CD14-positive monocyte (primary cell): ENCODE data around the gene FMNL3. TPM values are rescaled to one million over a fixed set of nuclear protein-coding genes. Genes with fewer than 3 reads are reported as not detected.
"Not testable (repeated sequence)": the region's sequence is repeated elsewhere in the genome, so short reads cannot be mapped to it uniquely, and the experiment has no call there.

Source experiments
- DNase-seq, 3 donors: peaks; one replicate each; pipeline ENCODE4 v3.0.0-alpha.2; 2011 to 2022
- H2AFZ ChIP-seq: 2 replicates; pipeline ENCODE4 v1.6.0; 2012; ENCODE audit warnings: mild to moderate bottlenecking, low read depth, low read length, inconsistent platforms; ENCODE audit not compliant: insufficient read depth, poor library complexity, severe bottlenecking
- H3K27ac ChIP-seq, 2 donors: 1 replicate in 1 of 2; 2 replicates in 1 of 2; pipeline ENCODE4 v1.5.1; 2012 to 2013; ENCODE audit warnings: low read length in 2 of 2, control low read depth in 1 of 2, inconsistent platforms in 1 of 2, low read depth in 1 of 2, mild to moderate bottlenecking in 1 of 2
- H3K27me3 ChIP-seq, 2 donors: one replicate each; pipeline versions ENCODE4 v1.6.0 to v1.6.1; 2011 to 2013; ENCODE audit warnings: low read length in 2 of 2; ENCODE audit not compliant: control insufficient read depth in 2 of 2, insufficient read depth in 2 of 2
- H3K36me3 ChIP-seq, 2 donors: replicated peaks in 1 of 2; 1 replicate in 1 of 2; 2 replicates in 1 of 2; pipeline versions ENCODE4 v1.5.1 to v1.6.1; 2012 to 2013; ENCODE audit warnings: low read length in 2 of 2, control low read depth in 1 of 2, inconsistent platforms in 1 of 2, mild to moderate bottlenecking in 1 of 2; ENCODE audit not compliant: insufficient read depth in 2 of 2, control insufficient read depth in 1 of 2
- H3K4me1 ChIP-seq, 2 donors: 1 replicate in 1 of 2; 2 replicates in 1 of 2; pipeline versions ENCODE4 v1.5.1 to v1.6.1; 2012 to 2013; ENCODE audit warnings: low read length in 2 of 2, control low read depth in 1 of 2, inconsistent platforms in 1 of 2, mild to moderate bottlenecking in 1 of 2, moderate library complexity in 1 of 2; ENCODE audit not compliant: insufficient read depth in 2 of 2, control insufficient read depth in 1 of 2
- H3K4me2 ChIP-seq: replicated peaks from 2 replicates; pipeline ENCODE3; 2012; ENCODE audit warnings: low read length, moderate library complexity, mild to moderate bottlenecking; ENCODE audit not compliant: poor library complexity, severe bottlenecking; ENCODE audit errors: extremely low read depth
- H3K4me3 ChIP-seq, 3 experiments: fragments of 200-600 bp in 1 of 3; sonication (generic) in 1 of 3; replicated peaks in 1 of 3; 1 replicate in 2 of 3; 2 replicates in 1 of 3; pipeline ENCODE4 v1.5.1; 2011 to 2013; ENCODE audit warnings: low read length in 3 of 3, mild to moderate bottlenecking in 3 of 3, control low read depth in 2 of 3, low read depth in 2 of 3, inconsistent platforms in 1 of 3, moderate library complexity in 1 of 3
- H3K79me2 ChIP-seq: 2 replicates; pipeline ENCODE4 v1.6.0; 2012; ENCODE audit warnings: mild to moderate bottlenecking, control low read depth, inconsistent platforms, low read length, moderate library complexity; ENCODE audit not compliant: insufficient read depth
- H3K9ac ChIP-seq: 2 replicates; pipeline ENCODE4 v1.6.0; 2017; ENCODE audit warnings: low read length, mild to moderate bottlenecking; ENCODE audit not compliant: insufficient read depth, poor library complexity, severe bottlenecking
- H3K9me3 ChIP-seq, 2 donors: replicated peaks in 1 of 2; 1 replicate in 1 of 2; 2 replicates in 1 of 2; pipeline versions ENCODE4 v1.5.1 to v1.6.1; 2012 to 2013; ENCODE audit warnings: low read length in 2 of 2, control low read depth in 1 of 2; ENCODE audit not compliant: control insufficient read depth in 1 of 2, insufficient read depth in 1 of 2
- H4K20me1 ChIP-seq: 2 replicates; pipeline ENCODE4 v1.6.0; 2012; ENCODE audit warnings: mild to moderate bottlenecking, low read length, control low read depth, moderate library complexity; ENCODE audit not compliant: insufficient read depth
- H3K27ac Mint-ChIP-seq, 7 donors: one replicate each; pipeline ENCODE4 v1.8.0; 2020; ENCODE audit warnings: mild to moderate bottlenecking in 7 of 7, mixed read lengths in 7 of 7, moderate library complexity in 6 of 7, inconsistent platforms in 2 of 7
- H3K27me3 Mint-ChIP-seq, 3 donors: one replicate each; pipeline ENCODE4 v1.8.0; 2021 to 2022; ENCODE audit warnings: low read depth in 3 of 3, mild to moderate bottlenecking in 3 of 3, mixed read lengths in 3 of 3, moderate library complexity in 3 of 3, inconsistent platforms in 1 of 3
- H3K36me3 Mint-ChIP-seq, 2 donors: one replicate each; pipeline ENCODE4 v1.8.0; 2020; ENCODE audit warnings: mixed read lengths in 2 of 2, inconsistent platforms in 1 of 2, mild to moderate bottlenecking in 1 of 2
- H3K4me1 Mint-ChIP-seq: one replicate; pipeline ENCODE4 v1.8.0; 2020; ENCODE audit warnings: mild to moderate bottlenecking, mixed read lengths
- H3K4me3 Mint-ChIP-seq, 2 donors: one replicate each; pipeline ENCODE4 v1.8.0; 2020; ENCODE audit warnings: mild to moderate bottlenecking in 2 of 2, mixed read lengths in 2 of 2, moderate library complexity in 1 of 2
- H3K9me3 Mint-ChIP-seq, 7 donors: one replicate each; pipeline ENCODE4 v1.8.0; 2020 to 2022; ENCODE audit warnings: mixed read lengths in 7 of 7, mild to moderate bottlenecking in 6 of 7, moderate library complexity in 6 of 7, inconsistent platforms in 2 of 7
- WGBS: methylation state at CpG from one replicate; pipeline ENCODE4 v1.1.5; 2013; ENCODE audit warnings: missing lambda C conversion rate; ENCODE audit not compliant: insufficient coverage; 5-methylcytosine and 5-hydroxymethylcytosine counted together
- intact Hi-C, 2 donors: fragments of 100-400 bp; cut with micrococcal nuclease; formaldehyde crosslinking; loops; one replicate each; pipeline versions ENCODE4 v1.15.0 to v1.15.1; 2023
- polyA plus RNA-seq, 3 donors: library from polyadenylated mRNA; depleted of rRNA in 1 of 3; unstranded in 2 of 3; stranded (reverse) in 1 of 3; fragments of 300-500 nt in 2 of 3; fragments of >200 nt in 1 of 3; fragmentation: Illumina TruSeq in 2 of 3; gene quantifications; 1 replicate in 2 of 3; 2 replicates in 1 of 3; pipeline ENCODE4 v1.2.3, GENCODE V29; 2012 to 2021
- TF ChIP-seq, protein P1 (sequence below): fragments of 200-600 bp; IDR thresholded peaks from one replicate; pipeline ENCODE4 v1.8.0; 2022; ENCODE audit warnings: antibody characterized with exemption, mild to moderate bottlenecking

Gene FMNL3
- polyA plus RNA-seq, 3 donors = 1.5 to 5.4 (median 1.7) TPM

DNA sequence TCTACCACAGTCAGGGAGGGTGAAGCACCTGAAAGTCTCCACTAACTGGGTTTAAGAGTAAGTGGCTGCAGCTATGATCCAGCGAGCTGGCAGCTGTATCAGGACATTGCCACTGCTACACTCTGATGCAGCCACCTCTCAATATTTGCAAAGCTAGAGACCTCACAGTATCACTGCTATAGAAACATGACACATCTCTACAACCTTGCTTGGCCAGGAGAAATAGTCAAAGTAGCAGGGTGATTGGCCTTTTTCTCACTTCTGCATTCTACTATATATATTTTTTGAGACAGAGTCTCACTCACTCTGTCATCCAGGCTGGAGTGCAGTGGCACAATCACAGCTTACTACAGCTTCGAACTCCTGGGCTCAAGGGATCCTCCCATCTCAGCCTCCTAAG lies 9.3 kb upstream of the FMNL3 start:
- Histone ChIP-seq H3K79me2 (no peaks in the 10 kb centered on the region), H3K36me3 (no peaks in the 10 kb centered on the region), H3K9ac (no peak overlapping the region), H3K27me3 (peaks cover 0 to 3% of the 10 kb centered on the region in 2 donors), H3K4me2 (no peak overlapping the region), H2AFZ (no peak overlapping the region), H3K9me3 (peaks cover 0 to 5% of the 10 kb centered on the region in 2 donors), H3K4me1 (no peaks in the 10 kb centered on the region), H4K20me1 (no peaks in the 10 kb centered on the region), H3K27ac (no peak overlapping the region), H3K4me3 (no peak overlapping the region)
- H3K4me3 Mint-ChIP-seq = no peak overlapping the region
- H3K4me1 Mint-ChIP-seq = no peaks in the 10 kb centered on the region
- no CpG with 5 or more reads among the region's 2 CpGs for WGBS
- peaks cover 1 to 6% (median 3%) of the 10 kb centered on the region in 7 donors for H3K9me3 Mint-ChIP-seq
- peaks cover 13 to 18% (median 15%) of the 10 kb centered on the region in 3 donors for H3K27me3 Mint-ChIP-seq
- no peaks in the 10 kb centered on the region for H3K36me3 Mint-ChIP-seq
- no peak for DNase-seq
- intact Hi-C loops = no loop called here
- H3K27ac Mint-ChIP-seq = no peak overlapping the region
- TF ChIP-seq, protein P1, sequence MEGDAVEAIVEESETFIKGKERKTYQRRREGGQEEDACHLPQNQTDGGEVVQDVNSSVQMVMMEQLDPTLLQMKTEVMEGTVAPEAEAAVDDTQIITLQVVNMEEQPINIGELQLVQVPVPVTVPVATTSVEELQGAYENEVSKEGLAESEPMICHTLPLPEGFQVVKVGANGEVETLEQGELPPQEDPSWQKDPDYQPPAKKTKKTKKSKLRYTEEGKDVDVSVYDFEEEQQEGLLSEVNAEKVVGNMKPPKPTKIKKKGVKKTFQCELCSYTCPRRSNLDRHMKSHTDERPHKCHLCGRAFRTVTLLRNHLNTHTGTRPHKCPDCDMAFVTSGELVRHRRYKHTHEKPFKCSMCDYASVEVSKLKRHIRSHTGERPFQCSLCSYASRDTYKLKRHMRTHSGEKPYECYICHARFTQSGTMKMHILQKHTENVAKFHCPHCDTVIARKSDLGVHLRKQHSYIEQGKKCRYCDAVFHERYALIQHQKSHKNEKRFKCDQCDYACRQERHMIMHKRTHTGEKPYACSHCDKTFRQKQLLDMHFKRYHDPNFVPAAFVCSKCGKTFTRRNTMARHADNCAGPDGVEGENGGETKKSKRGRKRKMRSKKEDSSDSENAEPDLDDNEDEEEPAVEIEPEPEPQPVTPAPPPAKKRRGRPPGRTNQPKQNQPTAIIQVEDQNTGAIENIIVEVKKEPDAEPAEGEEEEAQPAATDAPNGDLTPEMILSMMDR = no peak

DNA sequence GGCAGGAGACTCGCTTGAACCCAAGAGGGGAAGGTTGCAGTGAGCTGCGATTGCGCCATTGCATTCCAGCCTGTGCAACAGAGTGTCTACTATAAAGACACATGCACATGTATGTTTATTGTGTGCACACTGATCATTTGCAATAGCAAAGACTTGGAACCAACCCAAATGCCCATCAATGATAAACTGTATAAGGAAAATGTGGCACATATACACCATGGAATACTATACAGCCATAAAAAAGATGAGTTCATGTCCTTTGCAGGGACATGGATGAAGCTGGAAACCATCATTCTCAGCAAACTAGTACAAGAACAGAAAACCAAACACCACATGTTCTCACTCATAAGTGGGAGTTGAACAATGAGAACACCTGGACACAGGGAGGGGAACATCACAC lies 6.7 kb upstream of the FMNL3 start:
- H3K9me3 ChIP-seq, intact Hi-C loops, H3K9me3 Mint-ChIP-seq, H3K79me2 ChIP-seq, DNase-seq, H3K36me3 Mint-ChIP-seq, H3K36me3 ChIP-seq, H3K4me3 ChIP-seq, H3K27ac ChIP-seq, H2AFZ ChIP-seq, H4K20me1 ChIP-seq, H3K9ac ChIP-seq, H3K4me2 ChIP-seq, H3K4me1 ChIP-seq, H3K27ac Mint-ChIP-seq, H3K27me3 ChIP-seq, H3K4me1 Mint-ChIP-seq, H3K4me3 Mint-ChIP-seq: not testable (repeated sequence)
- 33% methylated on average over 1 of the region's 3 CpGs for WGBS
- H3K27me3 Mint-ChIP-seq = peaks cover 14 to 17% (median 14%) of the 10 kb centered on the region in 3 donors
